K562 (cell line): ENCODE results near the gene GPR68. TPM values are rescaled to one million over a fixed set of nuclear protein-coding genes. Genes with fewer than 3 reads are reported as not detected.

ENCODE experiments used
- DEAF1 ChIP-seq: fragments of 450-650 bp; formaldehyde crosslinking; IDR thresholded peaks from 2 replicates; pipeline ENCODE4 v1.4.0; 2020; ENCODE audit warnings: mild to moderate bottlenecking, moderate library complexity
- ESRRB ChIP-seq: fragments of 250-450 bp; sonication (Bioruptor Pico); IDR thresholded peaks from 2 replicates; pipeline ENCODE4 v1.5.0; 2020; ENCODE audit warnings: mild to moderate bottlenecking, moderate library complexity, borderline replicate concordance
- FOXA1 ChIP-seq: fragments of 450-650 bp; IDR thresholded peaks from 2 replicates; pipeline ENCODE4 v1.6.1; 2016; ENCODE audit warnings: mild to moderate bottlenecking, borderline replicate concordance
- HMG20A ChIP-seq: fragments of 450-650 bp; formaldehyde crosslinking; conservative IDR thresholded peaks from 2 replicates; pipeline ENCODE4 v1.4.0; 2020; ENCODE audit warnings: mild to moderate bottlenecking, mixed read lengths
- KLF13 ChIP-seq: fragments of 450-650 bp; IDR thresholded peaks from 2 replicates; pipeline ENCODE4 v1.6.1; 2016; ENCODE audit warnings: missing genetic modification characterization, low read depth, mild to moderate bottlenecking, missing compliant biosample characterization, moderate library complexity, borderline replicate concordance
- MYNN ChIP-seq, 2 experiments: sonication (generic); formaldehyde crosslinking in 1 of 2; IDR thresholded peaks; 2 replicates each; pipeline versions ENCODE4 v1.5.0 to v1.6.1; 2016 to 2020; ENCODE audit warnings: antibody characterized with exemption in 1 of 2, missing genetic modification reagents in 1 of 2
- NR4A1 ChIP-seq, 2 experiments: fragments of 250-450 bp in 1 of 2; fragments of 450-650 bp in 1 of 2; sonication (Bioruptor Pico) in 1 of 2; IDR thresholded peaks; 2 replicates each; pipeline versions ENCODE4 v1.4.0 to v1.6.1; 2016 to 2020; ENCODE audit warnings: mild to moderate bottlenecking in 2 of 2, missing compliant biosample characterization in 1 of 2, missing genetic modification characterization in 1 of 2, moderate library complexity in 1 of 2
- REST ChIP-seq, 2 experiments: fragments of 450-650 bp; formaldehyde crosslinking in 1 of 2; IDR thresholded peaks; 2 replicates each; pipeline versions ENCODE4 v1.4.0 to v1.6.1; 2014 to 2020; ENCODE audit warnings: mild to moderate bottlenecking in 2 of 2, borderline replicate concordance in 1 of 2, low read depth in 1 of 2
- SNIP1 ChIP-seq: fragments of 450-650 bp; IDR thresholded peaks from 2 replicates; pipeline ENCODE4 v1.7.1; 2017; ENCODE audit warnings: low read depth, mild to moderate bottlenecking
- THAP12 ChIP-seq: fragments of 250-450 bp; sonication (Bioruptor Pico); IDR thresholded peaks from 2 replicates; pipeline ENCODE4 v1.9.0; 2021; ENCODE audit warnings: mild to moderate bottlenecking, inconsistent platforms
- ZNF398 ChIP-seq: fragments of 250-450 bp; sonication (Bioruptor Pico); IDR thresholded peaks from 2 replicates; pipeline ENCODE4 v1.8.0; 2021; ENCODE audit warnings: moderate library complexity, mild to moderate bottlenecking, inconsistent platforms
- ZNF766 ChIP-seq: fragments of 200-800 bp; sonication (Bioruptor generic); conservative IDR thresholded peaks from 2 replicates; pipeline ENCODE4 v1.6.1; 2016; ENCODE audit warnings: missing genetic modification characterization, missing compliant biosample characterization
- polyA plus RNA-seq, 8 experiments: library from polyadenylated mRNA; depleted of rRNA in 4 of 8; stranded (reverse) in 5 of 8; unstranded in 3 of 8; fragments of >200 nt; fragmentation: Nextera tagmentation in 2 of 8; fragmentation: Illumina TruSeq in 1 of 8; extraction: Ambion mirVana in 2 of 8; extraction: Trizol in 1 of 8; gene quantifications; 2 replicates each; pipeline versions ENCODE4 v1.2.1 to v1.2.3, GENCODE V29; 2011 to 2014; ENCODE audit warnings: inconsistent platforms in 1 of 8, missing spikeins in 1 of 8
- total RNA-seq, 7 experiments: library from RNA; depleted of rRNA in 6 of 7; stranded (reverse); fragments of >200 nt in 6 of 7; fragmentation: Illumina TruSeq in 2 of 7; extraction: Trizol in 2 of 7; gene quantifications; 2 replicates each; pipeline versions ENCODE4 v1.2.1 to v1.2.3, GENCODE V29; 2011 to 2021; ENCODE audit warnings: low replicate concordance in 1 of 7

Gene GPR68
- total and polyA plus RNA-seq, 9 of the 15 experiments (the other 6 are each of a cell fraction or from before 2014, with no cell fraction given), result 0.41 to 9.4 (median 3.7) TPM

- TF ChIP-seq KLF13 (tag) (peak; percentile 80), SNIP1 (no peak), FOXA1 (peak; percentile 83; the same call in 1 of the 2 replicates), MYNN (IDR thresholded peaks at IDR 0.05) (no peak; the same call in 1 of the 2 replicates), MYNN (CRISPR knock-in tag; IDR thresholded peaks at IDR 0.05) (no peak), NR4A1 (CRISPR knock-in tag; IDR thresholded peaks at IDR 0.05) (peak; percentile 80; the same call in 1 of the 2 replicates), NR4A1 (tag; IDR thresholded peaks at IDR 0.05) (peak; percentile 99), ZNF766 (peak; percentile 99), ZNF398 (CRISPR knock-in tag) (peak; percentile 80; the same call in 1 of the 2 replicates), REST (IDR thresholded peaks at IDR 0.05; ENCODE audit: borderline replicate concordance) (no peak), REST (CRISPR knock-in tag; IDR thresholded peaks at IDR 0.05; ENCODE audit: low read depth) (peak; percentile 78; the same call in 1 of the 2 replicates), ESRRB (CRISPR knock-in tag) (peak; percentile 48; the same call in 1 of the 2 replicates), THAP12 (CRISPR knock-in tag) (no peak), HMG20A (CRISPR knock-in tag) (peak; percentile 85; the same call in 1 of the 2 replicates), DEAF1 (CRISPR knock-in tag) (peak; percentile 72)
Observed at GRCh38 chr14:91267965-91268437, 23.5 kb upstream of the GPR68 start (continued).
